ENCODE results near the gene PHLDB2. TPM values are rescaled to one million over a fixed set of nuclear protein-coding genes. Genes with fewer than 3 reads are reported as not detected.

PHLDB2 gene
- total RNA-seq: 35.1 and 42.6 TPM in 2 replicates

DNA sequence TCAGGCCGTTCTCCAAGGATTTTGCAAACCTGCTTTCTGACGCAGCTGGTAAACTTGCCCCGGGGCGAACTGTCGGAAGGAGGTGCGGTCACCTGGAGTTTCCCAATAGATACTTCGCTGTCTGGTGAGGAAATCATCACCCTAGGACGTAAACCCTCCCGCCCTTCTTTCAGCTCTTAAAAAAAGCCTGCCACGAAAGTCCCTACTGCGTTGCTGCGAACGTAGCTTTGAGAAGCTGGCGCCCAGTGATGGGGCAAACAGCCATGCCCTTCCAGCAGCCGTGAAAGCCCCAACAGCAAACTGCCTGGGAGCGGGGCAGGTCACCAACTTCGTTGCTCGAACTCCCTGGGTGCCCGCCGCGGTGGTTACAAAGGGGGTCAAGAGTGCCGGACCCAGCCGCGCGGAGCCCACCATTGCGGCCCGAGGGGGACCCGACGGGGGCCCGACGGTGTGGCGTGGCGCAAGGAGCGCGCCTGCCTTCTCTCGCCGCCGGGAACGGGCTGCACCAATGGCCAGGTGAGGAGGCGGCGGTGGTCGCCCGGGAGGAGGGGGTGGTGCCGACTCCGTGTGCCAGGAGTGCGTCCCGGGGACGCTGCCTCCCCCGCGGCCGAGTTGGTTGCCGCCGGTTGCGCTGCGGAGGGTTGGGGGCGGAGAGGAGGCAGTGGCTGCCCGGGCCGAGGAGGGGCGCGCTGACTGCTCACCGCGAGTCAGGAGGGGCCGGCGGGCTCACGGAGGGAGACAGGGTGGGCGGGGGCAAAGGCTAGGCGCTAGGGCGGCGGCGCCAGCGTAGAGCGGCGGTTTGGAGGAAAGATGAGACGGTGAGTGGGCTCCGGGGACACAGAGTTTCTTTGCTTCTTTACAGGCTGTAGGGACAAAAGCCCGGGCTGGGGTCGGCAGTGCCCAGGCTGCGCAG is at the start of gene PHLDB2:
TSS of gene PHLDB2 (plus strand) at position 205 of the 913 bp plus-strand sequence. CDS start 24,813 bp downstream, outside the sequence.

DNA sequence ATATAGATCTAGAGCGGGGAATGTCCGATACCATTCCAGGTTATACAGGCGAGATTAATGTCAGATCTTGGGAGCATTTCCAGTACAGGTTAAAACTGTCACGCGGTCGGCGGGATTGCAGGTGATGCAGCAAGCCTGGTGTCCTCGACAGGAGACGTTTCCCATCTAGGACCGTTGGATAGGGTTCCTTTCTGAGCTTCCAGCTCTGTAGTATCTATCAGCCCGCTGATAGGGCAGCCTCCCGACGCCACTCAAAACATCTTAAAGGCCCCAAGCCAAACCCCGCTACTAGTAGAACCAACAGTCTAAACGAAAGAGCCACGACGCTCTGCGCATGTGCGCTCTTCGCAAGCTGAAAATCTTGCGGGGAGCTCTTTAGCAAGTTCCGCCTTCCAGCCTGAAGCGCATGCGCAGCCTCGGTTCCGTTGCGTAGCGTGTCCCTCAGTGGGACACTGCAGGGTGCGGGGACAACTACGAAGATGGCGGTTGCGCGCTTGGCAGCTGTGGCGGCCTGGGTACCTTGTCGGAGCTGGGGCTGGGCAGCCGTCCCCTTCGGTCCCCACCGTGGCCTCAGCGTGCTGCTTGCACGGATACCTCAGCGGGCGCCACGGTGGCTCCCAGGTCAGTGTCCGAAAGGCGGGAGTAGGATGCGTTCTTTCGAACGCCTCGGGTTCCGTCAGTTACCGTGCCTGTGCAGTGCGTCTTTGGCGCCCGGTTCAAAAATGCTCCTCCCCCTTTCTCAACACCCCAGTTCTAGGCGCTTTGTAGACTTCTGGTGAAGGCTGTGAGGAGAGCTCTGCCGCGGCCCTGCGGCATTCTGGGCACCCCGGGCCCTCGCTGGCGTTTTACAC is 119.7 kb downstream of the PHLDB2 start, which contains the start of gene ABHD10:
TSS of gene ABHD10 (plus strand) at position 444 of the 851 bp plus-strand sequence. CDS start at position 480, 36 bp downstream.

DNA sequence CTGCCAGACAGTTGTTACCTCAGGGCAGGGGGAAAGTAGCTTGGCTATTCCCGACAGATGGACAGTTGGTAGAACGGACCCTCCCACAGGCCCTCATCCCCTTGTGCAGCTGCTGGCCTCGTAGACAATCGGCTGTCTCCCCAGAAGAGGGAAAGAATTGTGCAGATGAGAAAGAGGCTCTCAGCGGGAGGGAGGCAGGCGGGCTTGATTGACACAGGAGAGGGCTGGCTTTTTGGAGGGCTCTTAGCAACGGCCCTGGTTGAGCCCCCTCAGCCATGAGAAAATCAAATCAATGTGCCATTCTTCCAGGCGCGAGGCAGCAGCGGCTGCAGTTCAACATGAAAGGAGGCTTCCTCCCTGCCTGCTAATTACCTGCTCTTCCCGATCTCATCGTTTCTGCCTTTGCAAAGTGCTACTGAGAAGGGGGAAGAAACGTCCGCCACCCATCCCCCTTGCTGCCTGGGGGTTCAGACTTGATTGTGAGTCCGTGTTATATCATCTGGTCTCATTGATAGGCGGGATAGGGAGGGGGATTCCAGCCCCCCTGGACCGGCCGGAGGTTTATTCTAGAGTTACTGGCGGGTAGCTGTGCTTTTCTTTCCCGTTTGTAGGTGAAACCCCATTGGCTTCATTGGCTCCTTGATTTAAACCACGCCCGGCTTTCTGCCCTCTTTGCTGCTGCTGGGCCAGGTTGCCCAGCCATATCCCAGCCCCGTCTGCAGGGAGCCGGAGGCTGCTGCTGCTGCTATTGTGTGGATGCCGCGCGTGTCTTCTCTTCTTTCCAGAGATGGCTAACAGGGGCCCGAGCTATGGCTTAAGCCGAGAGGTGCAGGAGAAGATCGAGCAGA is 139.8 kb downstream of the PHLDB2 start, which contains the start of gene TAGLN3:
TSS of gene TAGLN3 (plus strand) at position 287 of the 848 bp plus-strand sequence. CDS start at position 788, 501 bp downstream.

Other genes starting within 250 kb of the PHLDB2 start
- not detected in 2 replicates for gene PLCXD2, start 184.6 kb upstream of the PHLDB2 start, total RNA-seq
- gene ABHD10, start 119.8 kb downstream of the PHLDB2 start, total RNA-seq: 9.9 and 24.9 TPM in 2 replicates
- gene TAGLN3, start 139.7 kb downstream of the PHLDB2 start, total RNA-seq: not detected in 2 replicates
- not detected in 2 replicates for gene TMPRSS7, start 175.5 kb downstream of the PHLDB2 start, total RNA-seq
- gene C3orf52, start 227.1 kb downstream of the PHLDB2 start, total RNA-seq: 0.34 and 0.37 TPM in 2 replicates